ENCODE measurements around the gene ZNRF3.
"Not testable (repeated sequence)": the region's sequence is repeated elsewhere in the genome, so short reads cannot be mapped to it uniquely, and the experiment has no call there.

ZNRF3 gene

GRCh38 chr22:28943501-28943879 is 60.1 kb downstream of the ZNRF3 start:
- DNase-seq: peak; percentile 40
- in situ Hi-C loops (cut with MboI; ENCODE audit: low pct_unique_long_range_greater_than_20kb, low sequenced_read_pairs): no loop called here

- no peak for DNase-seq
- in situ Hi-C loops (cut with MboI; ENCODE audit: low pct_unique_long_range_greater_than_20kb, low sequenced_read_pairs): no loop called here
These were observed 63.8 kb downstream of the ZNRF3 start for GRCh38 chr22:28947125-28947524.

- in situ Hi-C loops (cut with MboI; ENCODE audit: low pct_unique_long_range_greater_than_20kb, low sequenced_read_pairs): no loop called here
- no peak for DNase-seq
These were observed 65.1 kb downstream of the ZNRF3 start for GRCh38 chr22:28948424-28948823.

DNA sequence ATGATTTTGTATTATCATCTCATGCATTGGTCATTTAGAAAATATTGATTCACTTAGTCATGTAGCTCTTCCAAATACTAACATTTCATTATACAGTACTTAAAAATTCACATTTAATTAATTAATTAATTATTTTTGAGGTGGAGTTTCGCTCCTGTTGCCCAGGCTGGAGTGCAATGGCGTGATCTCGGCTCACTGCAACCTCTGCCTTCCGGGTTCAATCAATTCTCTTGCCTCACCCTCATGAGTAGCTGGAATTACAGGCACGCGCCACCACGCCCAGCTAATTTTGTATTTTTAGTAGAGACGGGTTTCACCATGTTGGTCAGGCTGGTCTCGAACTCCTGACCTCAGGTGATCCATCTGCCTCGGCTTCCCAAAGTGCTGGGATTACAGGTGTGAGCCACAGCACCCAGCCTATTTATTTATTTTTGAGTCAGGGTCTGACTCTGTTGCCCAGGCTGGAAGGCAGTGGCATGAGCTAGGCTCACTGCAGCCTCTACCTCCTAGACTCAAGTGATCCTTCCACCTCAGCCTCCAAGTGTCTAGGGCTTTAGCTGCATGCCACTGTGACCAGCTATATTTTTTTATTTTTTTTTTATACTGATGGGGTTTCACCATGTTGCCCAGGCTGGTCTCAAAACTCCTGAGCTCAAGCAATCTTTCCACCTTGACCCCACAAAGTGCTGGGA is 65.6 kb downstream of the ZNRF3 start:
- DNase-seq; in situ Hi-C loops (cut with MboI; ENCODE audit: low pct_unique_long_range_greater_than_20kb, low sequenced_read_pairs): not testable (repeated sequence)

- no peak for DNase-seq
These were observed 66.4 kb downstream of the ZNRF3 start for GRCh38 chr22:28949788-28950187.

GRCh38 chr22:28950617-28951411 is 67.4 kb downstream of the ZNRF3 start:
- no peak for DNase-seq
- in situ Hi-C loops (cut with MboI; ENCODE audit: low pct_unique_long_range_greater_than_20kb, low sequenced_read_pairs): no loop called here

More at GRCh38 chr22:28949788-28950187, 66.4 kb downstream of the ZNRF3 start:
- in situ Hi-C loops (cut with MboI; ENCODE audit: low pct_unique_long_range_greater_than_20kb, low sequenced_read_pairs): no loop called here

DNA sequence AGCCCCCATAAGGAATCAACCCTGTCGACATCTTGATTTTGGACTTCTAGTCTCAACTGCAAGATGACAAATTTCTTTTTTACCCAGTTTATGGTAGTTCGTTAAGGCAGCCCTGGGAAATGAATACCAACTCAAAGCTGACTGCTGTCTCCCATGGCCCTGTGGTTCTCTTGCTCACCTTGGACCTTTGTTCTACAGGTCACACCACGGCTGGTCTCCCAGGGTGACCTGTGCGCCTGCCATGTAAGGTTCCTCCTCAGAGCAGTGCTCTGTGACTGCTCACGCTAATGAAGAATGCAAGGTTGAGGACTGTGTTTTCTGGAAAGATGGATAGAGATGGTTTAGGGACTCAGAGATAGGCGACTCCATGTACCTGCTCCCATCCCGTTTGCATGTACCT is 68.2 kb downstream of the ZNRF3 start:
- DNase-seq: no peak
- in situ Hi-C loops (cut with MboI; ENCODE audit: low pct_unique_long_range_greater_than_20kb, low sequenced_read_pairs): no loop called here

GRCh38 chr22:28951969-28952521 is 68.7 kb downstream of the ZNRF3 start:
- in situ Hi-C loops (cut with MboI; ENCODE audit: low pct_unique_long_range_greater_than_20kb, low sequenced_read_pairs): no loop called here
- DNase-seq: no peak

- DNase-seq: no peak
- in situ Hi-C loops (cut with MboI; ENCODE audit: low pct_unique_long_range_greater_than_20kb, low sequenced_read_pairs): no loop called here
These were observed 69.5 kb downstream of the ZNRF3 start for GRCh38 chr22:28952857-28953256.

- in situ Hi-C loops (cut with MboI; ENCODE audit: low pct_unique_long_range_greater_than_20kb, low sequenced_read_pairs): no loop called here
- DNase-seq: no peak
These were observed 70.0 kb downstream of the ZNRF3 start for GRCh38 chr22:28953403-28953802.

DNA sequence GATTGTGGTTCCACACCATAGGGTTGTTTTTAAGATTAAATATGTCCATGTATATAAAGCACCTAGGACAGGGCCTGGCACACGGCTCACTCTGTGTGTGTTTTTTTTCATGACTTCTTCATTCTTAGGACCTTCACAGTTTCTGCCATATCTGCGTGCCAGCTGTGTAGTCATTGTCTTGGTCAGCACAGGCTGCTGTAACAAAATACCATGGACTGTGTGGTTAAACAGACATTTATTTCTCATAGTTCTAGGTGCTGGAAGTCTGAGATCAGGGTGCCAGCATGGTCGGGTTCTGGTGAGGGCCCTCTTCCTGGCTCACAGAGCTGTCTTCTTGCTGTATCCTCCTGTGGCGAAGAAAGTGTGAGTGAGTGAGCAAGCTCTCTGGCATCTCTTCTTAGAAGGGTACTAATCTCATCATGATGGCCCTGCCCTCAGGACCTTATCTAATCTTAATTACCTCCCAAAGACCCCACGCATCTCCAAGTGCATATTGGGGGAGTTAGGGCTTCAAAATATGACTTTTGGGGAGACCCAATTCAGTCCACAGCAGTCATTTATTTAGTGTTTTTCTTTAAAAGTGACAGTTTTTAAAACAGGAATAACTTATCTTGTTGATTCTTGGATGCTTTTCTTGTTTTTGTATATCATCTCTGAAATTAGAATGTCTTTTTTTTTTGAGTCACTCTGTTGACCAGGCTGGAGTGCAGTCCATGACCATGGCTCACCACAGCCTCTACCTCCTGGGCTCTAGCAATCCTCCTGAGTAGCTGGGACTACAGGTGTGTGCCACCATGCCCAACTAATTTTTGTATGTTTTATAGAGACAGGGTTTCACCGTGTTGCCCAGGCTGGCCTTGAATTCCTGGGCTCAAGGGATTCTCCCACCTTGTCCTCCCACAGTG is 70.9 kb downstream of the ZNRF3 start:
- DNase-seq: no peak
- in situ Hi-C loops (cut with MboI; ENCODE audit: low pct_unique_long_range_greater_than_20kb, low sequenced_read_pairs): no loop called here

- DNase-seq: peak; percentile 96
- in situ Hi-C loops (cut with MboI; ENCODE audit: low pct_unique_long_range_greater_than_20kb, low sequenced_read_pairs): no loop called here
These were observed 72.4 kb downstream of the ZNRF3 start for GRCh38 chr22:28955817-28956216.

DNA sequence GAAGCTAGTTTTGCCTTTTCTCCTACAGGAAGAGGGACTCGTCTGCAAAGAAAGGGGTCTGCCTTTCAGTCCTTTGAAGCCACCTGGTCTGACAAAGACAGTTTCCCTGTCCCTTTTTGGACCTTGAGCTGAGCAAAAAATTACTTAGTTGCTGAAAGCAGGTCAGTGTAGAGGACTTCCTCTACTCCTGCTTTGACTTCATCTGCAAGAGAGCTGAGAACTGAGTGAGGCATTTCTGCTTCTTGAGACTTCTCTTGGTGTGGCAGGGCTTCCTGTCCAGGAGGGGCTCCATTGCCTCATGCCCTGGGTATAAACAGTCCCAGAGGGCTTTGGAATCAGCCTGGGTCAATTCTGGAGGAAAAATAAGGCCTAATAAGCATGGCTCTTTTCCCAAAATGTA is 73.1 kb downstream of the ZNRF3 start:
- in situ Hi-C loops (cut with MboI; ENCODE audit: low pct_unique_long_range_greater_than_20kb, low sequenced_read_pairs): no loop called here
- no peak for DNase-seq

- in situ Hi-C loops (cut with MboI; ENCODE audit: low pct_unique_long_range_greater_than_20kb, low sequenced_read_pairs): no loop called here
- no peak for DNase-seq
These were observed 75.2 kb downstream of the ZNRF3 start for GRCh38 chr22:28958611-28959010.

DNA sequence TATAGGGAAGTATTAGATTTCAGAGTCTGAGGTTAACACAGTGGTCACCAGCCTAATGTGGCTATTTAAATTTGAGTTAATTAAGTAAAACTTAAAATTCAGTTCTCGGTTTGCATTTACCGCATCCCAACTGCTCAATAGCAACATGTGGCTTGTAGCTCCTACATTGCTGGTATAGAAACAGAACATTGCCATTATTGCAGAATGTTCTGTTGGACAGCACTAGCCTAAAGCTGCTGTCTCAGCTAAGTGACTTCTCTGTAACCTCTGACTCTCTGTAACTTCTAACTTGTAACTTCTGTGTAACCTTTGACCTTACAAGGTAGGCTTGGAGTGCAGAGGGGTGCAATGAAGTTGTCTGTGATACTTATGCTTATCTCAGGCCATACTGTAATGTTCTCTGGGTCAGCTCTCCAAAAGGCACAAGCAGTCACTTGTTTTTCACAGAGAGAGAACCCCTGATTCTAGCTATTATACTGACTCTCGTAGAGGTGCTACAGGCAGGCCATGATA is 78.7 kb downstream of the ZNRF3 start:
- in situ Hi-C loops (cut with MboI; ENCODE audit: low pct_unique_long_range_greater_than_20kb, low sequenced_read_pairs): no loop called here
- no peak for DNase-seq

GRCh38 chr22:28963362-28963761 is 80.0 kb downstream of the ZNRF3 start:
- in situ Hi-C loops (cut with MboI; ENCODE audit: low pct_unique_long_range_greater_than_20kb, low sequenced_read_pairs): no loop called here

GRCh38 chr22:28967163-28967665 is 83.8 kb downstream of the ZNRF3 start:
- no peak for DNase-seq
- in situ Hi-C loops (cut with MboI; ENCODE audit: low pct_unique_long_range_greater_than_20kb, low sequenced_read_pairs): no loop called here

More at GRCh38 chr22:28963362-28963761, 80.0 kb downstream of the ZNRF3 start:
- DNase-seq: no peak

- in situ Hi-C loops (cut with MboI; ENCODE audit: low pct_unique_long_range_greater_than_20kb, low sequenced_read_pairs): no loop called here
- DNase-seq: no peak
These were observed 84.6 kb downstream of the ZNRF3 start for GRCh38 chr22:28967969-28968368.
